Heart left ventricle (tissue), 16 donors: ENCODE measurements around the gene SLC22A8. TPM values are rescaled to one million over a fixed set of nuclear protein-coding genes. Genes with fewer than 3 reads are reported as not detected.

Experiments used
- ATAC-seq, 4 donors: fragments of 200-7000 bp; cut with Tn5 transposase; one replicate each; pipeline ENCODE4 v1.9.1; 2020 to 2022; ENCODE audit warnings: moderate library complexity in 4 of 4, mild to moderate bottlenecking in 3 of 4, moderate number of reproducible peaks in 1 of 4
- DNase-seq, 5 donors: peaks; one replicate each; pipeline ENCODE4 v3.0.0-alpha.2; 2020
- H3K27ac ChIP-seq, 12 donors: fragments of 200-600 bp; sonication (generic) in 4 of 12; one replicate each; pipeline versions ENCODE4 v1.5.0 to v1.8.0; 2016 to 2022; ENCODE audit warnings: mild to moderate bottlenecking in 2 of 12
- H3K27me3 ChIP-seq, 9 donors: fragments of 200-600 bp; sonication (generic) in 2 of 9; one replicate each; pipeline versions ENCODE4 v1.5.1 to v1.8.0; 2016 to 2022; ENCODE audit warnings: mild to moderate bottlenecking in 3 of 9
- H3K36me3 ChIP-seq, 9 donors: fragments of 200-600 bp; sonication (generic) in 2 of 9; one replicate each; pipeline versions ENCODE4 v1.5.0 to v1.8.0; 2018 to 2022; ENCODE audit warnings: mild to moderate bottlenecking in 2 of 9
- H3K4me1 ChIP-seq, 12 donors: fragments of 200-600 bp; sonication (generic) in 4 of 12; one replicate each; pipeline versions ENCODE4 v1.5.0 to v1.8.0; 2016 to 2022; ENCODE audit warnings: mild to moderate bottlenecking in 3 of 12
- H3K4me3 ChIP-seq, 12 donors: fragments of 200-600 bp; sonication (generic) in 4 of 12; one replicate each; pipeline versions ENCODE4 v1.5.0 to v1.8.0; 2017 to 2022; ENCODE audit warnings: mild to moderate bottlenecking in 9 of 12, moderate library complexity in 4 of 12
- H3K9me3 ChIP-seq, 12 donors: fragments of 200-600 bp; sonication (generic) in 4 of 12; one replicate each; pipeline versions ENCODE4 v1.5.0 to v1.8.0; 2016 to 2022; ENCODE audit warnings: mild to moderate bottlenecking in 1 of 12
- CTCF ChIP-seq, 12 donors: fragments of 200-600 bp; sonication (generic) in 4 of 12; IDR thresholded peaks; one replicate each; pipeline versions ENCODE4 v1.5.0 to v1.8.0; 2018 to 2022; ENCODE audit warnings: antibody characterized with exemption in 12 of 12, mild to moderate bottlenecking in 5 of 12
- POLR2A ChIP-seq, 2 donors: fragments of 450-650 bp; IDR thresholded peaks; one replicate each; pipeline ENCODE4 v1.6.1; 2017; ENCODE audit warnings: antibody characterized with exemption in 2 of 2, mild to moderate bottlenecking in 2 of 2, moderate library complexity in 2 of 2
- WGBS, 4 donors: extraction: QIAGEN DNeasy Blood & Tissue Kit in 2 of 4; methylation state at CpG; one replicate each; pipeline versions ENCODE4 v1.1.5 to v1.1.7; 2013 to 2018; 5-methylcytosine and 5-hydroxymethylcytosine counted together
- intact Hi-C, 10 donors: fragments of 100-400 bp; cut with DNase I; formaldehyde crosslinking; loops; one replicate each; pipeline versions ENCODE4 v1.11.1 to v1.14.2; 2022
- polyA plus RNA-seq, 2 donors: library from polyadenylated mRNA; stranded (reverse); fragments of 200-250 nt; gene quantifications; one replicate each; pipeline ENCODE4 v1.2.3, GENCODE V29; 2013
- total RNA-seq, 9 donors: library from RNA; depleted of rRNA in 2 of 9; stranded (reverse); fragments of >200 nt in 2 of 9; fragmentation: NEBNext Ultra II Directional in 3 of 9; extraction: Animal tissue kit (Norgen Biotek cat#: 25700) in 3 of 9; gene quantifications; one replicate each; pipeline versions ENCODE4 v1.1.0 to v1.2.4, GENCODE V29; 2016 to 2023
- donor health status: ischemic (EF 13 %, LVEDD 7.1; RV severe dilation, severe dysfunction).
- donor health status: healthy with polysubstance abuse.
- donor health status: DM: no; HTN: yes; CAD: no.
- donor health status: DM: no; HTN: no; CAD: no.
- donor health status: ischemic (EF 25% LVEDD 6.9; RV normal size, moderate dysfunction).
- donor health status: ischemic (EF 25% LVEDD 5.7; RV mildly dilated, moderate dysfunction).
- donor health status: healthy.
- donor health status: DM: yes; HTN: yes; CAD: no.
- donor health status: ischemic (EF 35%, LVEDD 5.7; RV mildly dilated, moderate dysfunction).
- donor health status: nonischemic (EF 11% LVEDD 7.7; RV severe dilation, severe dysfunction).
- donor health status: DM: yes; HTN: yes; CAD: no.
- donor health status: PGD.
- donor health status: ischemic (EF 29% LVEDD 5.4; RV normal size, mild dysfunction).
- donor health status: nonischemic (EF 23%, LVEDD 6.1; RV moderate dilation, normal function).

The SLC22A8 gene
- total and polyA plus RNA-seq, 11 donors = not detected

- no peaks in the 10 kb centered on the region for H3K9me3 ChIP-seq
- no peak overlapping the region for H3K4me3 ChIP-seq
- peaks cover 0 to 11% (median 0%) of the 10 kb centered on the region in 9 donors for H3K27me3 ChIP-seq
- TF ChIP-seq POLR2A (IDR thresholded peaks at IDR 0.05) = no peak
- TF ChIP-seq CTCF (IDR thresholded peaks at IDR 0.05) = no peak
- H3K4me1 ChIP-seq = peaks cover 0 to 10% (median 0%) of the 10 kb centered on the region in 12 donors
- intact Hi-C loops = no loop called here
- ATAC-seq (no peak), DNase-seq (no peak)
- H3K36me3 ChIP-seq = no peaks in the 10 kb centered on the region
- no peak overlapping the region for H3K27ac ChIP-seq
- 85 to 96% (median 89%) methylated on average over 1 of the region's 1 CpG for WGBS, 4 donors
These were observed 2.8 kb downstream of the SLC22A8 start for GRCh38 chr11:63012839-63013238.

- no peak overlapping the region for H3K27ac ChIP-seq
- ATAC-seq = no peak
- WGBS, 4 donors = 70 to 76% (median 73%) methylated on average over 11 of the region's 11 CpGs
- peaks cover 0 to 10% (median 0%) of the 10 kb centered on the region in 12 donors for H3K4me1 ChIP-seq
- TF ChIP-seq POLR2A (IDR thresholded peaks at IDR 0.05) = no peak
- no peak for TF ChIP-seq CTCF (IDR thresholded peaks at IDR 0.05)
- no peaks in the 10 kb centered on the region for H3K36me3 ChIP-seq
- peaks cover 0 to 8% (median 0%) of the 10 kb centered on the region in 9 donors for H3K27me3 ChIP-seq
- H3K9me3 ChIP-seq = no peaks in the 10 kb centered on the region
- H3K4me3 ChIP-seq = no peak overlapping the region
- no peak for DNase-seq
- intact Hi-C loops = no loop called here
These were observed 3.2 kb downstream of the SLC22A8 start for GRCh38 chr11:63012430-63012829.

GRCh38 chr11:63010934-63011439 lies 4.7 kb downstream of the SLC22A8 start:
- Histone ChIP-seq H3K4me3 (no peak overlapping the region), H3K27ac (no peak overlapping the region), H3K4me1 (peaks cover 0 to 8% (median 0%) of the 10 kb centered on the region in 12 donors), H3K27me3 (peaks cover 0 to 3% (median 0%) of the 10 kb centered on the region in 9 donors), H3K36me3 (no peaks in the 10 kb centered on the region), H3K9me3 (no peaks in the 10 kb centered on the region)
- no peak for TF ChIP-seq POLR2A (IDR thresholded peaks at IDR 0.05)
- no peak for TF ChIP-seq CTCF (IDR thresholded peaks at IDR 0.05)
- intact Hi-C loops = no loop called here
- DNase-seq (no peak), ATAC-seq (no peak)
- 75 to 94% (median 83%) methylated on average over 5 of the region's 5 CpGs for WGBS, 4 donors

- Histone ChIP-seq H3K27me3 (no peaks in the 10 kb centered on the region), H3K4me1 (peaks cover 0 to 6% (median 0%) of the 10 kb centered on the region in 12 donors), H3K9me3 (no peaks in the 10 kb centered on the region), H3K36me3 (no peaks in the 10 kb centered on the region), H3K27ac (no peak overlapping the region), H3K4me3 (no peak overlapping the region)
- intact Hi-C loops = no loop called here
- 60 to 76% (median 69%) methylated on average over 4 to 5 of the region's 5 CpGs for WGBS, 4 donors
- DNase-seq = no peak
- ATAC-seq = peak in 3 of 4 donors; percentile 55 to 79 (median 75)
- TF ChIP-seq CTCF (IDR thresholded peaks at IDR 0.05) = no peak
- no peak for TF ChIP-seq POLR2A (IDR thresholded peaks at IDR 0.05)
These were observed 7.7 kb downstream of the SLC22A8 start for GRCh38 chr11:63007920-63008319.
